HUES64 (cell line): Measurements from ENCODE around the gene HSPBAP1.

Experiments
- H3K27ac ChIP-seq: 2 replicates; pipeline ENCODE4 v1.7.0; 2013; ENCODE audit warnings: low read depth, low read length, inconsistent platforms
- H3K27me3 ChIP-seq: 2 replicates; pipeline ENCODE4 v1.6.1; 2013; ENCODE audit warnings: mild to moderate bottlenecking, low read length; ENCODE audit not compliant: insufficient read depth
- H3K36me3 ChIP-seq: 2 replicates; pipeline ENCODE4 v1.6.1; 2013; ENCODE audit warnings: mild to moderate bottlenecking, low read length; ENCODE audit not compliant: insufficient read depth
- H3K4me1 ChIP-seq: 2 replicates; pipeline ENCODE4 v1.6.1; 2013; ENCODE audit warnings: mild to moderate bottlenecking, low read length, moderate library complexity; ENCODE audit not compliant: insufficient read depth
- H3K4me3 ChIP-seq: 2 replicates; pipeline ENCODE4 v1.5.1; 2013; ENCODE audit warnings: mild to moderate bottlenecking, low read length, moderate library complexity
- H3K9ac ChIP-seq: 2 replicates; pipeline ENCODE4 v1.6.1; 2013; ENCODE audit warnings: mild to moderate bottlenecking, low read depth, low read length
- H3K9me3 ChIP-seq: 2 replicates; pipeline ENCODE4 v1.6.1; 2013; ENCODE audit warnings: low read depth, low read length; ENCODE audit not compliant: insufficient read depth
- WGBS: fragments of 150-250, 120-280 bp; methylation state at CpG from one replicate; pipeline ENCODE4 v1.1.7; 2013; ENCODE audit warnings: missing lambda C conversion rate; 5-methylcytosine and 5-hydroxymethylcytosine counted together

Gene HSPBAP1

GRCh38 chr3:122800706-122801237 lies 7.1 kb upstream of the HSPBAP1 start:
- peaks cover 3% of the 10 kb centered on the region; the same call in 1 of the 2 replicates for H3K4me1 ChIP-seq
- peaks cover 10% of the 10 kb centered on the region for H3K27me3 ChIP-seq
- 98% methylated on average over 3 of the region's 3 CpGs for WGBS
- H3K4me3 ChIP-seq, result no peak overlapping the region
- no peaks in the 10 kb centered on the region for H3K36me3 ChIP-seq
- H3K9me3 ChIP-seq, result no peaks in the 10 kb centered on the region
- H3K27ac ChIP-seq, result no peak overlapping the region
- H3K9ac ChIP-seq, result no peak overlapping the region

- Histone ChIP-seq H3K36me3 (no peaks in the 10 kb centered on the region), H3K4me1 (peaks cover 5% of the 10 kb centered on the region; the same call in 1 of the 2 replicates), H3K27me3 (peaks cover 13% of the 10 kb centered on the region), H3K4me3 (no peak overlapping the region), H3K27ac (no peak overlapping the region), H3K9me3 (no peaks in the 10 kb centered on the region), H3K9ac (no peak overlapping the region)
- 91% methylated on average over 1 of the region's 1 CpG for WGBS
These were observed 6.4 kb upstream of the HSPBAP1 start for GRCh38 chr3:122800031-122800430.

- H3K36me3 ChIP-seq, result no peaks in the 10 kb centered on the region
These were observed 5.7 kb upstream of the HSPBAP1 start for GRCh38 chr3:122799322-122799721.

GRCh38 chr3:122797291-122797690 lies 3.7 kb upstream of the HSPBAP1 start:
- no peak overlapping the region for H3K4me3 ChIP-seq
- H3K9me3 ChIP-seq, result no peaks in the 10 kb centered on the region
- peaks cover 13% of the 10 kb centered on the region for H3K27me3 ChIP-seq
- WGBS, result 92% methylated on average over 3 of the region's 3 CpGs
- no peak overlapping the region for H3K9ac ChIP-seq
- H3K4me1 ChIP-seq, result peaks cover 10% of the 10 kb centered on the region; the same call in 1 of the 2 replicates
- H3K27ac ChIP-seq, result no peak overlapping the region
- no peaks in the 10 kb centered on the region for H3K36me3 ChIP-seq

More at GRCh38 chr3:122799322-122799721, 5.7 kb upstream of the HSPBAP1 start:
- H3K9ac ChIP-seq, result no peak overlapping the region
- no peak overlapping the region for H3K4me3 ChIP-seq
- H3K4me1 ChIP-seq, result peaks cover 5% of the 10 kb centered on the region; the same call in 1 of the 2 replicates
- peaks cover 13% of the 10 kb centered on the region for H3K27me3 ChIP-seq
- no peak overlapping the region for H3K27ac ChIP-seq
- no peaks in the 10 kb centered on the region for H3K9me3 ChIP-seq
- WGBS, result 88% methylated on average over 2 of the region's 2 CpGs

- no peaks in the 10 kb centered on the region for H3K36me3 ChIP-seq
- no peak overlapping the region for H3K27ac ChIP-seq
- H3K9ac ChIP-seq, result peak overlapping the region; percentile 80
- H3K4me1 ChIP-seq, result peaks cover 10% of the 10 kb centered on the region; the same call in 1 of the 2 replicates
- WGBS, result 44% methylated on average over 11 of the region's 11 CpGs
- H3K9me3 ChIP-seq, result no peaks in the 10 kb centered on the region
- H3K27me3 ChIP-seq, result peaks cover 13% of the 10 kb centered on the region
- peak overlapping the region; percentile 68 for H3K4me3 ChIP-seq
These were observed 2.1 kb upstream of the HSPBAP1 start for GRCh38 chr3:122795674-122796195.

GRCh38 chr3:122794779-122795673 lies 1.4 kb upstream of the HSPBAP1 start, which contains the start of gene SLC49A4:
Gene SLC49A4 (plus strand): TSS chr3:122795069. CDS start chr3:122795193, 124 bp downstream.
- peak within 1 kb of the TSS; percentile 80 for H3K9ac ChIP-seq
- H3K27ac ChIP-seq, result peak within 1 kb of the TSS; percentile 83; the same call in 1 of the 2 replicates
- H3K9me3 ChIP-seq, result no peaks in the 10 kb centered on the region
- peak within 1 kb of the TSS; percentile 68 for H3K4me3 ChIP-seq
- H3K4me1 ChIP-seq, result peaks cover 10% of the 10 kb centered on the region; the same call in 1 of the 2 replicates
- under 1% methylated on average over 83 of the region's 84 CpGs for WGBS
- peaks cover 13% of the 10 kb centered on the region for H3K27me3 ChIP-seq
- H3K36me3 ChIP-seq, result no peaks in the 10 kb centered on the region

GRCh38 chr3:122794483-122794778 lies 800 bp upstream of the HSPBAP1 start:
- Histone ChIP-seq H3K27ac (peak overlapping the region; percentile 83; the same call in 1 of the 2 replicates), H3K27me3 (peaks cover 13% of the 10 kb centered on the region), H3K9me3 (no peaks in the 10 kb centered on the region), H3K4me1 (peaks cover 10% of the 10 kb centered on the region; the same call in 1 of the 2 replicates), H3K9ac (peak overlapping the region; percentile 79), H3K36me3 (no peaks in the 10 kb centered on the region), H3K4me3 (peak overlapping the region; percentile 68)
- whole genome bisulfite sequencing, result 1% methylated on average over 5 of the region's 6 CpGs

- Histone ChIP-seq H3K9ac (no peak overlapping the region), H3K9me3 (no peaks in the 10 kb centered on the region), H3K4me3 (no peak overlapping the region), H3K27me3 (no peaks in the 10 kb centered on the region), H3K4me1 (0 out of 2 replicates have a peak, but pooled peaks cover 4% of the 10 kb centered on the region), H3K27ac (no peak overlapping the region), H3K36me3 (no peaks in the 10 kb centered on the region)
- WGBS, result 89% methylated on average over 11 of the region's 11 CpGs
These were observed 3.9 kb downstream of the HSPBAP1 start for GRCh38 chr3:122789585-122790273.

GRCh38 chr3:122787872-122788271 lies 5.8 kb downstream of the HSPBAP1 start:
- H3K27ac ChIP-seq, result no peak overlapping the region
- 87% methylated on average over 2 of the region's 2 CpGs for WGBS

GRCh38 chr3:122786066-122786465 lies 7.6 kb downstream of the HSPBAP1 start:
- WGBS, result no CpG with 5 or more reads among the region's 1 CpG
- H3K27ac ChIP-seq, result no peak overlapping the region

More at GRCh38 chr3:122787872-122788271, 5.8 kb downstream of the HSPBAP1 start:
- H3K27me3 ChIP-seq, result no peaks in the 10 kb centered on the region
- no peaks in the 10 kb centered on the region for H3K9me3 ChIP-seq
- H3K36me3 ChIP-seq, result no peaks in the 10 kb centered on the region
- H3K4me3 ChIP-seq, result no peak overlapping the region
- no peak overlapping the region for H3K9ac ChIP-seq
- H3K4me1 ChIP-seq, result 0 out of 2 replicates have a peak, but pooled peaks cover 1% of the 10 kb centered on the region

More at GRCh38 chr3:122786066-122786465, 7.6 kb downstream of the HSPBAP1 start:
- H3K36me3 ChIP-seq, result peaks cover 5% of the 10 kb centered on the region; the same call in 1 of the 2 replicates
- H3K9me3 ChIP-seq, result peaks cover 8% of the 10 kb centered on the region; the same call in 1 of the 2 replicates
- H3K4me1 ChIP-seq, result no peaks in the 10 kb centered on the region
- H3K9ac ChIP-seq, result no peak overlapping the region
- H3K4me3 ChIP-seq, result no peak overlapping the region
- H3K27me3 ChIP-seq, result no peaks in the 10 kb centered on the region
